ENCODE data around the gene P3H1.

DNA sequence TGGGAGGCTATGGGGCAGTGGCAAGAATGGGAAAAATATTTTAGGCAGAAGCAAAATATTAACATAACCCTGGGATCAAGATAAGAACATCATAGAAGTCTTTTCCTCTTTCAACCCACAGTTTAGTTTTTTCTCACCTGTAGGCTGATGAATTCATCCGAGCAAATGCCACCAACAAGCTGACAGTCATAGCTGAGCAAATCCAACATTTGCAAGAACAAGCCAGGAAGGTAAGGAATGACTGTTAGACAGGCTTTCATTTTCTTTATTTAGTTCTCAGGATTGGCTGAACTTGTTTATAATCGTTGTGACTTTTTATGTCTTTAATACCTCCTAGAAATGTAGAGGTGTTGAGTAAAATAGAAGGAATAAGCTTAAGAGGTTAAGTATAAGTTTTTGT is 6.6 kb upstream of the P3H1 start:
- TF ChIP-seq POLR2AphosphoS5 (IDR thresholded peaks at IDR 0.05; ENCODE audit: low read depth, low read length) (no peak), TAF1 (IDR thresholded peaks at IDR 0.05; ENCODE audit: borderline replicate concordance, insufficient read depth, low read length) (no peak), FOXP2 (optimal IDR thresholded peaks at IDR 0.05; ENCODE audit: borderline replicate concordance, extremely low read depth, extremely low read length, insufficient read depth) (no peak)
- TF ChIP-seq, protein P1, sequence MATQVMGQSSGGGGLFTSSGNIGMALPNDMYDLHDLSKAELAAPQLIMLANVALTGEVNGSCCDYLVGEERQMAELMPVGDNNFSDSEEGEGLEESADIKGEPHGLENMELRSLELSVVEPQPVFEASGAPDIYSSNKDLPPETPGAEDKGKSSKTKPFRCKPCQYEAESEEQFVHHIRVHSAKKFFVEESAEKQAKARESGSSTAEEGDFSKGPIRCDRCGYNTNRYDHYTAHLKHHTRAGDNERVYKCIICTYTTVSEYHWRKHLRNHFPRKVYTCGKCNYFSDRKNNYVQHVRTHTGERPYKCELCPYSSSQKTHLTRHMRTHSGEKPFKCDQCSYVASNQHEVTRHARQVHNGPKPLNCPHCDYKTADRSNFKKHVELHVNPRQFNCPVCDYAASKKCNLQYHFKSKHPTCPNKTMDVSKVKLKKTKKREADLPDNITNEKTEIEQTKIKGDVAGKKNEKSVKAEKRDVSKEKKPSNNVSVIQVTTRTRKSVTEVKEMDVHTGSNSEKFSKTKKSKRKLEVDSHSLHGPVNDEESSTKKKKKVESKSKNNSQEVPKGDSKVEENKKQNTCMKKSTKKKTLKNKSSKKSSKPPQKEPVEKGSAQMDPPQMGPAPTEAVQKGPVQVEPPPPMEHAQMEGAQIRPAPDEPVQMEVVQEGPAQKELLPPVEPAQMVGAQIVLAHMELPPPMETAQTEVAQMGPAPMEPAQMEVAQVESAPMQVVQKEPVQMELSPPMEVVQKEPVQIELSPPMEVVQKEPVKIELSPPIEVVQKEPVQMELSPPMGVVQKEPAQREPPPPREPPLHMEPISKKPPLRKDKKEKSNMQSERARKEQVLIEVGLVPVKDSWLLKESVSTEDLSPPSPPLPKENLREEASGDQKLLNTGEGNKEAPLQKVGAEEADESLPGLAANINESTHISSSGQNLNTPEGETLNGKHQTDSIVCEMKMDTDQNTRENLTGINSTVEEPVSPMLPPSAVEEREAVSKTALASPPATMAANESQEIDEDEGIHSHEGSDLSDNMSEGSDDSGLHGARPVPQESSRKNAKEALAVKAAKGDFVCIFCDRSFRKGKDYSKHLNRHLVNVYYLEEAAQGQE (IDR thresholded peaks at IDR 0.05; ENCODE audit: insufficient read depth in 1 of 2, low read depth in 2 of 2, low read length in 2 of 2): no peak

All from PFSK-1 (cell line).